HFFc6 (cell line): ENCODE measurements around the gene TMCC1. TPM values are rescaled to one million over a fixed set of nuclear protein-coding genes. Genes with fewer than 3 reads are reported as not detected.
"Not testable (repeated sequence)": the region's sequence is repeated elsewhere in the genome, so short reads cannot be mapped to it uniquely, and the experiment has no call there.

Source experiments
- DNase-seq: peaks from one replicate; pipeline ENCODE4 v3.0.0-alpha.2; 2018
- H3K27ac Mint-ChIP-seq: 2 replicates; pipeline ENCODE4 v1.8.0; 2020; ENCODE audit warnings: mild to moderate bottlenecking, mixed read lengths
- H3K27me3 Mint-ChIP-seq: 2 replicates; pipeline ENCODE4 v1.8.0; 2021; ENCODE audit warnings: mild to moderate bottlenecking, moderate library complexity, mixed read lengths; ENCODE audit not compliant: insufficient read depth
- H3K36me3 Mint-ChIP-seq: 2 replicates; pipeline ENCODE4 v1.8.0; 2021; ENCODE audit warnings: low read depth, mixed read lengths
- H3K4me1 Mint-ChIP-seq: 2 replicates; pipeline ENCODE4 v1.8.0; 2020; ENCODE audit warnings: low read depth, mixed read lengths
- H3K4me3 Mint-ChIP-seq: 2 replicates; pipeline ENCODE4 v1.8.0; 2020; ENCODE audit warnings: mild to moderate bottlenecking, moderate library complexity, mixed read lengths
- H3K9me3 Mint-ChIP-seq: 2 replicates; pipeline ENCODE4 v1.8.0; 2020; ENCODE audit warnings: mild to moderate bottlenecking, mixed read lengths
- total RNA-seq, 6 experiments: library from RNA; stranded (reverse); fragmentation: NEBNext Ultra II Directional; extraction: Animal tissue kit (Norgen Biotek cat#: 25700); gene quantifications; 2 replicates in 1 of 6; 3 replicates in 5 of 6; pipeline ENCODE4 v1.2.3, GENCODE V29; 2021
- TF ChIP-seq, protein P1 (sequence below): fragments of 200-600 bp; sonication (generic); IDR thresholded peaks from 2 replicates; pipeline ENCODE4 v1.5.0; 2021; ENCODE audit warnings: antibody characterized with exemption, mild to moderate bottlenecking

The TMCC1 gene
- total RNA-seq, 6 experiments from 2014 or later, result 14.3 to 20.8 (median 16.7) TPM

DNA sequence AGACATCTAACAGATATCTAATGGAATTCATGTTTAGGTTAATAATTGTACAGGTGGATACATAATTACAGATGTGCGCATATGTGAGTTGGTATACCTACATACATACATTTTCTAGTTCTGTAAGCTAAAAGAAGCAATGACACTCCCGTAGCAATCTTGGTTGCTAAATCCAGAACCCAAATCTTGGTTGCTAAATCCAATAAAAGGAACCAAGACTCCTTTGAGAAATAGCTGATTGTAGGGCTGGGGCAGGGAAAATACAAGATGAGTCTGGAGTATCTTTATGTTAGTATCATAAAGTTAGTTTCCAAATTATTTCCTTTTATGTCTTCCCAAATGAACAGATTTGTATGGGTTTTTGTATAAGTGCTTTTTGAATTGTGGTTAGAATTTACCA, 135.2 kb downstream of the TMCC1 start:
- no peak overlapping the region for H3K27ac Mint-ChIP-seq
- peaks cover 11% of the 10 kb centered on the region for H3K4me1 Mint-ChIP-seq
- no peak overlapping the region for H3K4me3 Mint-ChIP-seq
- H3K27me3 Mint-ChIP-seq, result no peaks in the 10 kb centered on the region; the same call in 1 of the 2 replicates
- peaks cover under 1% of the 10 kb centered on the region; the same call in 1 of the 2 replicates for H3K9me3 Mint-ChIP-seq
- DNase-seq, result no peak
- TF ChIP-seq, protein P1, sequence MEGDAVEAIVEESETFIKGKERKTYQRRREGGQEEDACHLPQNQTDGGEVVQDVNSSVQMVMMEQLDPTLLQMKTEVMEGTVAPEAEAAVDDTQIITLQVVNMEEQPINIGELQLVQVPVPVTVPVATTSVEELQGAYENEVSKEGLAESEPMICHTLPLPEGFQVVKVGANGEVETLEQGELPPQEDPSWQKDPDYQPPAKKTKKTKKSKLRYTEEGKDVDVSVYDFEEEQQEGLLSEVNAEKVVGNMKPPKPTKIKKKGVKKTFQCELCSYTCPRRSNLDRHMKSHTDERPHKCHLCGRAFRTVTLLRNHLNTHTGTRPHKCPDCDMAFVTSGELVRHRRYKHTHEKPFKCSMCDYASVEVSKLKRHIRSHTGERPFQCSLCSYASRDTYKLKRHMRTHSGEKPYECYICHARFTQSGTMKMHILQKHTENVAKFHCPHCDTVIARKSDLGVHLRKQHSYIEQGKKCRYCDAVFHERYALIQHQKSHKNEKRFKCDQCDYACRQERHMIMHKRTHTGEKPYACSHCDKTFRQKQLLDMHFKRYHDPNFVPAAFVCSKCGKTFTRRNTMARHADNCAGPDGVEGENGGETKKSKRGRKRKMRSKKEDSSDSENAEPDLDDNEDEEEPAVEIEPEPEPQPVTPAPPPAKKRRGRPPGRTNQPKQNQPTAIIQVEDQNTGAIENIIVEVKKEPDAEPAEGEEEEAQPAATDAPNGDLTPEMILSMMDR, result no peak
- peaks cover under 1% of the 10 kb centered on the region for H3K36me3 Mint-ChIP-seq

DNA sequence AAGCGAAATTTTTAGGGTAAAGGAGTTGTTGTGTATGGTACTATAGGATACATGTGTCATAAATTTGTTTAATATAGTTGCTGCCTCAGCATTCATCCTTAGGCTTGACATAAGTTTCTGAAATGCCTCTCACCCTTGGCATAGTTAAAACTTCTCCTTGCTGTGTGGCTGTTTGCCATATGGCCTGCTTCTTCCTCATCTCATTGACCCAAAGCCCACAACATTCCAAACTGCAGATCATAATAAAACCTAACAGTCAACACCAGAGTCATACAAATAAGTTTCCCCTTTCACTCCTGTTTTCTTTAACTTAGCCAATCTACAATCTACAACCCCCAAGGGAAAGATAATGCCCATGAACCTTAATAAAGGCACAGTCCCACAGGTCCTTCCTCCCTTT, 136.6 kb downstream of the TMCC1 start:
- H3K36me3 Mint-ChIP-seq, result peaks cover 10% of the 10 kb centered on the region
- no peak overlapping the region for H3K27ac Mint-ChIP-seq
- H3K4me3 Mint-ChIP-seq, result no peak overlapping the region
- no peaks in the 10 kb centered on the region; the same call in 1 of the 2 replicates for H3K27me3 Mint-ChIP-seq
- H3K9me3 Mint-ChIP-seq, result peaks cover 10% of the 10 kb centered on the region
- TF ChIP-seq, protein P1, result no peak
- peaks cover 15% of the 10 kb centered on the region for H3K4me1 Mint-ChIP-seq
- DNase-seq, result peak; percentile 48

DNA sequence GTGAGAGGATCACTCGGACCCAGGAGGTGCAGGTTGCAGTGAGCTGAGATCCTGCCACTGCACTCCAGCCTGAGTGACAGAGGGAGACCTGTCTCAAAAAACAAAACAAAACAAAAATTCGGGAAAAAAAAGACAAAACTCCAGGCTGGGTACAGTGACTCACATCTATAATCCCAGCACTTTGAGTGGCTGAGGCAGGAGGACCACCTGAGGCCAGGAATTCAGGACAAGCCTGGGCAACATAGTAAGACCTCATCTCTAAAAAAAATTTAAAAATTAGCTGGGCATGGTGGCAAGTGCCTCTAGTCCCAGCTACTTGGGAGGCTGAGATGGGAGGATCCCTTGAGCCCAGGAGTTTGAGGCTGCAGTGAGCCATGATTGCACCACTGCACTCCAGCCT, 142.4 kb downstream of the TMCC1 start:
- not testable (repeated sequence) for DNase-seq, H3K4me1 Mint-ChIP-seq, H3K27me3 Mint-ChIP-seq, H3K27ac Mint-ChIP-seq, H3K36me3 Mint-ChIP-seq, H3K4me3 Mint-ChIP-seq
- peaks cover 10% of the 10 kb centered on the region for H3K9me3 Mint-ChIP-seq

DNA sequence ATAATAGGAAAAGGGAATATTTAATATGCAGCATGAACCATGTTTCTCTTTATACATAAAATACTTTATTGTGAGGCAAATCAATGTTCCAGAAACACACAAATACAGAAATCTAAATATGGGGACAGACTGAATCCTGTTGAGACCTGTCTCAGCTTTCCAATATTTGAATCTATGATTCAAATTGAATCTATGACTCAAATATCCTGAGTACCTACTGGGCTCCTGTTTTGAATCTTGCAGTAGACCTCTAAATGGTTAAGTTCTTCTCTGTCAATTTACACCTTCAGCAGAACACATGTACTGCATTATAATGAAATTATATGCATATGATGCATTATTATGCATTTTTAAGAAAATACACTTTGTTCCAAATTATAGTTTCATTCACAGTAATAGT, 143.8 kb downstream of the TMCC1 start:
- Mint-ChIP-seq H3K36me3 (peaks cover 10% of the 10 kb centered on the region), H3K4me1 (peaks cover 12% of the 10 kb centered on the region), H3K9me3 (peaks cover 10% of the 10 kb centered on the region), H3K4me3 (no peak overlapping the region), H3K27ac (no peak overlapping the region), H3K27me3 (peaks cover 2% of the 10 kb centered on the region)
- TF ChIP-seq, protein P1, result no peak
- DNase-seq, result no peak

DNA sequence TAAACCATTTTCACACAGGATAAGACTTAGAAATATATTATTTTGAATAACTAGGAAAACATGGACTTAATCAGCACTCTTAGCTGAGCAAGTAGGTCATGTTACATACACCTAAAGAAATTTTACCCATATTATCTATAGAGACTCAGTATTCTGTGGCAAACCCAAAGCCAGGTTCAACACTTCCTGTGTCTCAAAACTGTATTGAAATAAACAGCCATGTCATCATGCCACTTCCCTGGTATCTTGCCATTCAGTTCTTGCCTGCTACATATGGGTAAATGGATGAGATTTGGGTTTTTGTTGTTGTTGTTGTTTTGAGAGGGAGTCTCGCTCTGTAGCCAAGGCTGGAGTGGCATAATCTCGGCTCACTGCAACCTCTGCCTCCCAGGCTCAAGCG, 145.5 kb downstream of the TMCC1 start:
- no peak overlapping the region for H3K4me3 Mint-ChIP-seq
- peaks cover 6% of the 10 kb centered on the region for H3K36me3 Mint-ChIP-seq
- H3K4me1 Mint-ChIP-seq, result peaks cover 12% of the 10 kb centered on the region
- H3K27me3 Mint-ChIP-seq, result peaks cover 2% of the 10 kb centered on the region
- DNase-seq, result no peak
- peaks cover 6% of the 10 kb centered on the region for H3K9me3 Mint-ChIP-seq
- TF ChIP-seq, protein P1, result no peak
- H3K27ac Mint-ChIP-seq, result no peak overlapping the region

DNA sequence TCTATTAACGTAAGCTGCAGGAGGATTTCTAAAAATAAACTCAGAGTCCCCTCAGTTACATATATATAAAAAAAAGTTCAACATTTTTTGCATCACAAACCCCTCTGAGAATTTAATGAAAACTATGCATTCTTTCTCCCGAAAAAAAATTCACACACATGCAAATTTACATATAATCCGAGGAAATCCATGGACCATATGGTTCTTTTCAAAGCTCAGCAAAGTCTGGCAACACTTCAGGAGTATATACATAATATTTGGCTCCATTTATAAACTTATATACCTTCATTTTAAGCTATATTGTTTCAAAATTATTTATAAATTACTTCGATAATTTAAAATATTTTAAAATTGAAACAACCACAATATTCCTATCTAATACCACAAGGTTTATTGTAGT, 146.4 kb downstream of the TMCC1 start:
- H3K27me3 Mint-ChIP-seq, result peaks cover 2% of the 10 kb centered on the region
- peaks cover 10% of the 10 kb centered on the region for H3K4me1 Mint-ChIP-seq
- TF ChIP-seq, protein P1, result no peak
- H3K9me3 Mint-ChIP-seq, result no peaks in the 10 kb centered on the region; the same call in 1 of the 2 replicates
- H3K27ac Mint-ChIP-seq, result no peak overlapping the region
- H3K4me3 Mint-ChIP-seq, result no peak overlapping the region
- DNase-seq, result no peak
- no peaks in the 10 kb centered on the region for H3K36me3 Mint-ChIP-seq
